ENCODE data around the gene SNAPC3. TPM values are rescaled to one million over a fixed set of nuclear protein-coding genes. Genes with fewer than 3 reads are reported as not detected.

Gene SNAPC3
- total and polyA plus RNA-seq, 2 experiments from 2014 or later: 31.2 to 44.3 TPM

DNA sequence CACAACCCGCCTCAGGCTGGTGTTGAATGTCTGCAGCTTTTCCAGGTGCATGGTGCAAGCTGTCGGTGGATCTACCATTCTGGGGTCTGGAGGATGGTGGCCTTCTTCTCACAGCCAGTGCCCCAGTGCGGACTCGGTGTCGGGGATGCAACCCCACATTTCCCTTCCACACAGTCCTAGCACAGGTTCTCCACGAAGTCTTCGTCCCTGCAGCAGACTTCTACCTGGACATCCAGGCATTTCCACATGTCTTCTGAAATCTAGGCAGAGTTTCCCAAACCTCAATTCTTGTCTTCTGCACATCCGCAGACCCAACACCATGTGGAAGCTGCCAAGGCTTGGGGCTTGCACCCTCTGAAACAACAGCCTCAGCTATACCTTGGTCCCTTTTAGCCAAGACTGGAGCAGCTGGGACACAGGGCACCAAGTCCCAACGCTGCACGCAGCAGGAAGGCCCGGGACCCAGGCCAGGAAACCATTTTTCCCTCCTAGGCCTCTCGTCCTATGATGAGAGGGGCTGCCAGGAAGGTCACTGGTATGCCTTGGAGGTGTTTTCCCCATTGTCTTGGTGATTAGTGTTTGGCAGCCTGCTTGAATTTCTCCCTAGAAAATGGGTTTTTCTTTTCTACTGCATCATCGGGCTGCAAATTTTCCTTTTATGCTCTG is 69.9 kb downstream of the SNAPC3 start:
- Histone ChIP-seq H3K79me2 (ENCODE audit: insufficient read depth) (peaks cover 15% of the 10 kb centered on the region; the same call in 1 of the 2 replicates), H3K9me3 (ENCODE audit: low read depth) (no peaks in the 10 kb centered on the region), H3K4me3 (no peak overlapping the region), H2AFZ (no peak overlapping the region), H3K4me1 (ENCODE audit: insufficient read depth) (no peaks in the 10 kb centered on the region), H3K9ac (no peak overlapping the region), H4K20me1 (ENCODE audit: insufficient read depth) (no peaks in the 10 kb centered on the region; the same call in 1 of the 2 replicates), H3K9me2 (ENCODE audit: insufficient read depth) (no peaks in the 10 kb centered on the region), H3K27me3 (replicated peaks; ENCODE audit: insufficient read depth) (no peaks in the 10 kb centered on the region), H3F3A (ENCODE audit: insufficient read depth) (no peaks in the 10 kb centered on the region), H3K36me3 (ENCODE audit: low read depth) (peaks cover 7% of the 10 kb centered on the region; the same call in 1 of the 2 replicates), H3K4me2 (ENCODE audit: unreplicated experiment) (no peak overlapping the region), H3K27ac (no peak overlapping the region)
- TF ChIP-seq EZH2 (IDR thresholded peaks at IDR 0.05; ENCODE audit: insufficient read depth, poor library complexity, severe bottlenecking) (no peak), EZH2phosphoT487 (IDR thresholded peaks at IDR 0.05; ENCODE audit: insufficient read depth, low read depth) (no peak)
- in situ Hi-C loops (cut with MboI): no loop called here
- WGBS, 2 experiments (ENCODE audit: low coverage in 1 of 2, low lambda C conversion rate in 2 of 2, missing lambda C conversion rate in 2 of 2): 94 to 98% methylated on average over 13 of the region's 13 CpGs
- DNase-seq: no peak

- H3K4me2 ChIP-seq (ENCODE audit: unreplicated experiment): no peak overlapping the region
- WGBS, 2 experiments (ENCODE audit: low coverage in 1 of 2, low lambda C conversion rate in 2 of 2, missing lambda C conversion rate in 2 of 2): 95 to 97% methylated on average over 13 of the region's 13 CpGs
- no peak overlapping the region for H3K9ac ChIP-seq
- peaks cover 40% of the 10 kb centered on the region for H3K79me2 ChIP-seq (ENCODE audit: insufficient read depth)
- H3K36me3 ChIP-seq (ENCODE audit: low read depth): peaks cover 13% of the 10 kb centered on the region; the same call in 1 of the 2 replicates
- in situ Hi-C loops (cut with MboI): no loop called here
- no peak for DNase-seq
- H3K4me1 ChIP-seq (ENCODE audit: insufficient read depth): no peaks in the 10 kb centered on the region
- H3K4me3 ChIP-seq: no peak overlapping the region
- H3K27ac ChIP-seq: no peak overlapping the region
- H4K20me1 ChIP-seq (ENCODE audit: insufficient read depth): no peaks in the 10 kb centered on the region; the same call in 1 of the 2 replicates
- no peaks in the 10 kb centered on the region for H3K9me2 ChIP-seq (ENCODE audit: insufficient read depth)
- H2AFZ ChIP-seq: no peak overlapping the region
- H3K27me3 ChIP-seq (replicated peaks; ENCODE audit: insufficient read depth): no peaks in the 10 kb centered on the region
- no peaks in the 10 kb centered on the region for H3F3A ChIP-seq (ENCODE audit: insufficient read depth)
- TF ChIP-seq EZH2phosphoT487 (IDR thresholded peaks at IDR 0.05; ENCODE audit: insufficient read depth, low read depth): no peak
- no peak for TF ChIP-seq EZH2 (IDR thresholded peaks at IDR 0.05; ENCODE audit: insufficient read depth, poor library complexity, severe bottlenecking)
- no peaks in the 10 kb centered on the region for H3K9me3 ChIP-seq (ENCODE audit: low read depth)
Observed at GRCh38 chr9:15498246-15498995, 75.7 kb downstream of the SNAPC3 start.

GRCh38 chr9:15499139-15499538 is 76.5 kb downstream of the SNAPC3 start:
- TF ChIP-seq EZH2 (IDR thresholded peaks at IDR 0.05; ENCODE audit: insufficient read depth, poor library complexity, severe bottlenecking): no peak
- Histone ChIP-seq H2AFZ (no peak overlapping the region), H3K27me3 (replicated peaks; ENCODE audit: insufficient read depth) (no peaks in the 10 kb centered on the region), H3K4me2 (ENCODE audit: unreplicated experiment) (no peak overlapping the region), H3K9ac (no peak overlapping the region), H3K79me2 (ENCODE audit: insufficient read depth) (peaks cover 47% of the 10 kb centered on the region), H3K4me3 (no peak overlapping the region), H3K36me3 (ENCODE audit: low read depth) (peaks cover 17% of the 10 kb centered on the region; the same call in 1 of the 2 replicates), H3K4me1 (ENCODE audit: insufficient read depth) (no peaks in the 10 kb centered on the region), H3F3A (ENCODE audit: insufficient read depth) (no peaks in the 10 kb centered on the region), H3K27ac (no peak overlapping the region), H3K9me3 (ENCODE audit: low read depth) (no peaks in the 10 kb centered on the region), H4K20me1 (ENCODE audit: insufficient read depth) (no peaks in the 10 kb centered on the region; the same call in 1 of the 2 replicates), H3K9me2 (ENCODE audit: insufficient read depth) (no peaks in the 10 kb centered on the region)
- in situ Hi-C loops (cut with MboI): no loop called here
- DNase-seq: no peak
- WGBS, 2 experiments (ENCODE audit: low coverage in 1 of 2, low lambda C conversion rate in 2 of 2, missing lambda C conversion rate in 2 of 2): 62 to 67% methylated on average over 2 of the region's 2 CpGs

GRCh38 chr9:15501179-15501578 is 78.5 kb downstream of the SNAPC3 start:
- Histone ChIP-seq H3K4me1 (ENCODE audit: insufficient read depth) (no peaks in the 10 kb centered on the region), H3K9me2 (ENCODE audit: insufficient read depth) (no peaks in the 10 kb centered on the region), H3K36me3 (ENCODE audit: low read depth) (peaks cover 29% of the 10 kb centered on the region), H3K4me3 (no peak overlapping the region), H3K4me2 (ENCODE audit: unreplicated experiment) (no peak overlapping the region), H3K27ac (no peak overlapping the region), H3F3A (ENCODE audit: insufficient read depth) (no peaks in the 10 kb centered on the region), H3K9me3 (ENCODE audit: low read depth) (no peaks in the 10 kb centered on the region), H3K27me3 (replicated peaks; ENCODE audit: insufficient read depth) (no peaks in the 10 kb centered on the region), H4K20me1 (ENCODE audit: insufficient read depth) (no peaks in the 10 kb centered on the region), H2AFZ (no peak overlapping the region), H3K9ac (no peak overlapping the region), H3K79me2 (ENCODE audit: insufficient read depth) (peaks cover 37% of the 10 kb centered on the region)
- DNase-seq: no peak
- in situ Hi-C loops (cut with MboI): no loop called here
- TF ChIP-seq EZH2phosphoT487 (IDR thresholded peaks at IDR 0.05; ENCODE audit: insufficient read depth, low read depth) (no peak), EZH2 (IDR thresholded peaks at IDR 0.05; ENCODE audit: insufficient read depth, poor library complexity, severe bottlenecking) (no peak)
- WGBS, 2 experiments (ENCODE audit: low coverage in 1 of 2, low lambda C conversion rate in 2 of 2, missing lambda C conversion rate in 2 of 2): 82 to 83% methylated on average over 6 of the region's 6 CpGs

Measured in GM23248 (cell line).